ENCODE data around the gene CCDC39. TPM values are rescaled to one million over a fixed set of nuclear protein-coding genes. Genes with fewer than 3 reads are reported as not detected.

Gene CCDC39
- total and polyA plus RNA-seq, 9 of the 15 experiments (the other 6 are each of a cell fraction or from before 2014, with no cell fraction given) = not detected

GRCh38 chr3:180626844-180627243 is 52.4 kb downstream of the CCDC39 start (continued):
- TF ChIP-seq RNF219 (CRISPR knock-in tag; IDR thresholded peaks at IDR 0.05) = no peak
- no peak for TF ChIP-seq ZSCAN29 (IDR thresholded peaks at IDR 0.05)

GRCh38 chr3:180624714-180625113 is 54.6 kb downstream of the CCDC39 start:
- intact Hi-C loops (cut with micrococcal nuclease) = no loop called here
- no peaks in the 10 kb centered on the region for H3K79me2 ChIP-seq (ENCODE audit: control insufficient read depth, insufficient read depth, low read length)
- CTCF ChIA-PET (ENCODE audit: low intra/inter-chr PET ratio) = no interaction called here
- no peak overlapping the region for H3K9ac ChIP-seq (ENCODE audit: insufficient read depth in 1 of 2, low read depth in 2 of 2, low read length in 2 of 2)
- no peak overlapping the region for H3K4me3 ChIP-seq
- no peaks in the 10 kb centered on the region for H3K4me1 ChIP-seq (replicated peaks in 1 of 2; ENCODE audit: control insufficient read depth in 2 of 2, insufficient read depth in 2 of 2, low read length in 2 of 2)
- BruUV-seq (replicated peaks) = no TSS peak
- FAIRE-seq (no peak), DNase-seq (ENCODE audit: extremely low read depth in 1 of 4, low spot score in 3 of 4) (no peak), ATAC-seq (no peak)
- H3K4me2 ChIP-seq (ENCODE audit: insufficient read depth, low read length) = no peak overlapping the region
- H3K36me3 ChIP-seq (ENCODE audit: control insufficient read depth, insufficient read depth, low read length) = no peaks in the 10 kb centered on the region
- 100% methylated on average over 2 of the region's 2 CpGs for WGBS (ENCODE audit: insufficient coverage, low coverage, missing lambda C conversion rate)
- H3K9me1 ChIP-seq (ENCODE audit: control insufficient read depth, insufficient read depth, low read length) = no peaks in the 10 kb centered on the region
- no peak overlapping the region for H3K27ac ChIP-seq (ENCODE audit: extremely low read depth, low read depth, low read length)
- no peak overlapping the region for H2AFZ ChIP-seq (ENCODE audit: low read depth, low read length)
- H3K9me3 ChIP-seq (replicated peaks; ENCODE audit: control insufficient read depth, insufficient read depth, low read depth, low read length) = no peaks in the 10 kb centered on the region
- POLR2A ChIA-PET = interaction anchor here (1.6 kb wide), 1 partner anchor 9 kb away, joined by 3 read pairs; no protein-coding TSS in a partner anchor
- no peaks in the 10 kb centered on the region for H3K27me3 ChIP-seq (ENCODE audit: control insufficient read depth in 2 of 2, insufficient read depth in 2 of 2, low read length in 2 of 2)
- H4K20me1 ChIP-seq (replicated peaks; ENCODE audit: control insufficient read depth, insufficient read depth, low read length) = no peaks in the 10 kb centered on the region
- in situ Hi-C loops (cut with MboI) = loop anchor here (25.0 kb wide), 2 partner anchors 363 to 1187 kb away; partner anchors contain the start of gene DNAJC19
- TF ChIP-seq FIP1L1 (IDR thresholded peaks at IDR 0.05; ENCODE audit: low read depth, low read length, poor library complexity, severe bottlenecking) (no peak), RB1 (IDR thresholded peaks at IDR 0.05; ENCODE audit: low read depth) (no peak), MBD2 (IDR thresholded peaks at IDR 0.05; ENCODE audit: borderline replicate concordance, low read depth) (no peak), ZC3H4 (CRISPR knock-in tag; IDR thresholded peaks at IDR 0.05; ENCODE audit: borderline replicate concordance) (no peak), NR1H2 (CRISPR knock-in tag; IDR thresholded peaks at IDR 0.05) (no peak), PTBP1 (IDR thresholded peaks at IDR 0.05; ENCODE audit: low read depth, low read length) (no peak), HMGN3 (IDR thresholded peaks at IDR 0.05; ENCODE audit: borderline replicate concordance, extremely low read depth, insufficient read length, low read depth, low read length) (no peak), ZNF609 (CRISPR knock-in tag; IDR thresholded peaks at IDR 0.05; ENCODE audit: borderline replicate concordance) (no peak), FOXP1 (CRISPR knock-in tag; IDR thresholded peaks at IDR 0.05) (no peak), CBX2 (IDR thresholded peaks at IDR 0.05; ENCODE audit: insufficient read depth, low read length, poor library complexity, severe bottlenecking) (no peak), MBD1 (CRISPR knock-in tag; IDR thresholded peaks at IDR 0.05) (no peak)

Measured in K562 (cell line).